Measurements from ENCODE around the gene NRF1.

NRF1 gene

DNA sequence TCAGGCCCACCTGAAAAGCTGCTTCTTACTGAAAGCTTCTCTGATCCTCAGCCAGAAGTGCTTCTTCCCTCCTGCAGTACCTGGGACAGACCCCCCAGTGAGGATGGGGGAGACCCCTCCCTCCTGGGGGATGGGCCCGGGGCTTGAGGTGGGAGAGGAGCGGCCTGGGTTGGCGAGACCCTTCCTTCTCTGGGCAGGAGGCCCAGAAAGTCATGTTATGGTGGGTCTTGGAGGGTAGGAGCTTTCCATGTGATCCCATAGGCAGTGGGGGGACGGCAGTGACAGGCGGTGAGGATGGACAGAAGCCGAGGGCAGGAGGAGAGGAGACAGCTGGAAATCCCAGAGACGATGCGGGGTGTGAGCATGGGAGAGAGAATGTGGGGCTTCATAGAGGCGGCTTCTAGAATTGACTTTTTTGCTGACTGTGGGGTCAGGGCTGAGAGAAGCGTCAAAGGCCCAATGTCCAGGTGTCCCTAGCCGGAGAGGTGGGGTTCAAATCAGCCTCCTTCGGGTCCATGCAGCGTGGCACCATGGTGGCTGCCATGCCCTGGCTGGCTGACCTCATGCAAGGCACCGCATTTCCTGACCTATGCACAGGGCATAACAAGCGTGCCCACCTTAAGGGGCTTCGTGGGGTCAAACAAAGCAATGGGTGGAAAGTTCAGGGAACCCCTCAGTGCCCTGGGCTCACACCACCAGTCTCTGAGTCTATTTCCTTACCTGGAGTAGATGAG is 187.3 kb downstream of the NRF1 start:
- DNase-seq (ENCODE audit: low read depth in 1 of 2, low spot score in 1 of 2), result no peak

DNA sequence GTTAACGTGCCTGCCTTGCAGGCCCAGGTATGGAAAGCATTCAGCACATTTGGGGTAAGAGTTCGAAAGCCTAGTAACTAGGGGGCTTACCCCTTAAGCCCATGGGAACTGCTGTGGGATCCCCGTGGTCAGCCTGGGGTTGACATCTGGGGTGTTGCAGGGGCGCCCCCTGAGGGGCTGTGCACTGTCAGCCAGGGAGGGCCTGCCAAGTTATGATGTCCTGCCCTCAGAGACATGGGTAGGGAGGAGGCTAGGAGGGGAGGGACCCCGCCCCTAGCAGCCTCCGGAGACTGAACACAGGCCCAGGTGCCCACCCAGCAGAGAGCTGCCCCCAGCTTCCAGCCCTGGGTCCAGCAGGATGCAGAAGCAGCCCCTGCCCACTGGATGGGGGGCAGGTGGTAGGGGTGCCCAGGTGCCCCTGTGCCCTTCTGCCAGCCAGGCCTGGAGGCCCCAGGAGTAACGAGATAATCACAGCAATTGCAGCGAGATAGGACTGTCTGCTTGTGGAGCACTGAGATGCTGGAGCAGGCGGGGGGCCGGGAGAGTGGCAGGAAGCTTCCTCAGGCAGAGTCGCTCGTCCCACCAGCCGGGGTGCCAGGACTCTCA is 187.9 kb downstream of the NRF1 start:
- DNase-seq (ENCODE audit: low read depth in 1 of 2, low spot score in 1 of 2), result no peak

DNA sequence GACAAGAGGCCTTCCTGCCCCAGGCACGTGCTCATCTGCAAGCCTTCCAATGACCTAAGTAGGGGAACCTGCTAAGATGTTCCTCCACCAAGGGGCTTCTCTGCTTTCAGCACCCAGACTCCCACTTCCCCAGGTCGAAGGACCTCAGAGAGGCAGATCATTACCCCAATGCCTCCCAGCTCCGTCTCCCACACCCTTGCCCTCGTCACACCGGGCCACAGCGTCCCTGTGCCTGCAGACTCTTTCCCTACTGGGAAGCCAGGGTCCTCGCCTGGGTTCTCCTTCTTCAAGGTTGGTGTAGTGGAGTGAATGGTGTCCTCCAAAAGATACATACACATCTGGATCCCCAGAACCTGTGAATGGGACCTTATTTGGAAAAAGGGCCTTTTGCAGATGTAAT is 189.4 kb downstream of the NRF1 start:
- no peak for DNase-seq (ENCODE audit: low read depth in 1 of 2, low spot score in 1 of 2)

DNA sequence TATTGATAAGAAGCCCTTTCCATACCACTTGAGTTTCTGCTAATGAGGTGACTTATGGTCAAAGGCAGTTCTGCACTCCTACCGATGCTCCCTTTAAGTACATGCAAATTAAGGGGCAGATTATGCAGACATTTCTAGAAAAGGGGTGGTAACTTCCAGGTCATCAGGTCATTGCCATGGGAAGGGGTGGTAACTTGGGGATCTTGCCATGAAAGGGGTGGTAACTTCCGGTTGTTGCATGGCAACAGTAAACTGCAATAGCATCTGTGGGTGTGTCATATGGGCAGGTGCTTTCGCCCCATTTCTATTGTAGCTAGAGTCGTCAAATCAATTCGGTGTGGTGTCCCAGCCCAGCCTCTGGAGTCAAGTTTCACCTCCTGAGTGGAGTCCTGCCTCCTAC is 190.4 kb downstream of the NRF1 start:
- DNase-seq (ENCODE audit: low read depth in 1 of 2, low spot score in 1 of 2), result no peak

DNA sequence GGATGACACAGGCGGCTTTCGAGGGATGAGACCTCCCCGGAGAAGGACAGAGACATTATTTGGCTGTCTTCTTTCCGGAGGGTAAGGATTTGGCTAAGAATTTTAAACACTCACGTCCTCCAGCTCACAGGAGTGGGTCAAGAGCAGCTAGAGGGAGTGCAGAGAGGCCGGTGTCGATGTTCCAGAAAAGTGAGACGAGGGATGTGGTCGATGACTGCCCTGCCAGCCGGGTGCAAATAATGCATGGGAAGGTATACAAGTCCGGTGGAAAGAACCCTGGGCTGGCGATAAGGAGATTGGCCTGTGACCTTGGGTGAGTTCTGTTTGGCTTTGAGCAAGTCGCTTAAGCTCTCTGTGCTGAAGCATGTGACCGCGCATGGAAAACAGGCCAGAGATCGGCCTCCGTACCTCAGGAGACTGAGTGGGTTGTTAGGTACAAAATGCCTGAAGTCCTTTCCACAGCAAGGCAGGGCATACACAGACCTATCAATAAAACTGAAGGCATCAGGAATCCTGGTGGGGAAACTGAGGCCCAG is 192.1 kb downstream of the NRF1 start:
- DNase-seq (ENCODE audit: low read depth in 1 of 2, low spot score in 1 of 2), result no peak

DNA sequence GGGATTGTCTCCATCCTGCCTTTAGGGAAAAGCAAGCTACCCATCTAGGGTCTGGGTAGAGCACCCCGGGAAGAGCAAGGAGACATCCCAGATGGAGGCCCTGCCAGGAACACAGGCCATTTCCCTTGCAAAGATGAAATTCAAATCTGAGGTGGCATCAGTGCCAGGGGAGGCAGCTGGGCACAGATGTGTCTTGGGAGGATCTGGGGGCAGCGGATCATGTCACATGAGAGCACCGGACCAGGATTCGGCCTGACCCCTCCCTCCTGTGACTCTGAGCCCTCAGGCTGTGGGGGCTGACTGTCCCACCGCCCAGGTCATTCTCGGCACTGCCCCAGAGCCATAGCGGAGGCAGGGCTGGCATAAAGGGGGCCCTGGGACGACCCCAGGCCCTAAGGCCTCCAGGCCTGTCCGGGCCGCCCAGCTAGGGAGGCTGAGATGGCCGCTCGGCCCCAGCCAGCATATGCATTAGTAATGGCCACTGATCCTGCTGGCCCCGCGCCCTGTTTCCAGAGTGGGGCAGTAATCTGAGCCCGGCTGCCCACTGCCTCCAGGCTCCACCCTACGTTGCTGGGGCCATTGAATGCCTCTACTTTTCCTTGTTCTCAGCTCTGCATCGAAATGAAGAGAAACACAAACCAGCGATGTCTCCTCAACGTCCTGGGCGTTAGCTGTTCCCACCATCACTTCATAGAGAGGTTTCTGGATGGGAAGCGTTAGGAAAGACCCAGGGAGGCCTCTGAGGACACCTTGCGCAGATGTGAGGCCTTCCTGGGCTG is 192.8 kb downstream of the NRF1 start:
- DNase-seq (ENCODE audit: low read depth in 1 of 2, low spot score in 1 of 2), result no peak

DNA sequence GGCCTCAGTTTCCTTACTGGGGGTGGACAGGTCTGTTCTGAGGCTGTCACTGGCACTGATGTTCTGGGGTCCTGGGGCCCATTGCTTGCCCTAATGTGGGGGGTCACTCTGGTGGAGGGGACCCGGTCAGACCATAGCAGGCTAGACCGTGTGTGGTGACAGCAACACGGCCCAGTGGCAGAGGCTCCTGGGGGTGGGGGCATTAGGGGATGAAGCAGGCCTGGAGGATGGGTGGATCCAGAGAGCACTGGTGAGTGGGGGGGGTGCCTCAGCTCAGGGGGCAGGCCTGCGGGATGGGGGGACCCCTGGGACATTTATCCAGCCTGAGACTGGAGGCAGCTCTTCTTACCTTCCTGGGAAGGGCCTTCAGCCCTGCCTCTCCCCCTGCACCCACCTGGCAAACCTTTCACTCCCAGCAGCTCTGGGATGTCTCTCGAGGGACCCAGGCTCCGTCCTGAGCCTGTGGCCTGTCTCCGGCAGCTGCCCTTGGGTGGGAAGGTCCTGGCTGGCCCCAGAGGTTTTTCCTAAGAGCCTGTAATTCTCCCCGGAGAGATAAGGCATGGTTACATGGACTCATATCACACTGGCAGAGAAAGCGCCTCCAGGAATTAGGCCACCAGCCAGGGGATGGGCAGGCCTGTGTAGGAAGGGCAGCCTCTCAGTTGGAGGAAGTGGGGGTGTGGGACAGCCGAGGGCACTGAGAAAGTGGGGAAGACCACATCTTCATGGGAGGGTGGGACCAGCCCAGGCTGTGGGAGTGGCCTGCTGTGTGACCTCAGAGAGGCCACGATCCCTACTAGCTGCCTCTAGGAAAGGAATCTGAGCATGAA is 193.6 kb downstream of the NRF1 start:
- DNase-seq (ENCODE audit: low read depth in 1 of 2, low spot score in 1 of 2), result no peak
